PC-3 (cell line): ENCODE results near the gene CENPT. TPM values are rescaled to one million over a fixed set of nuclear protein-coding genes. Genes with fewer than 3 reads are reported as not detected.

ENCODE experiments used
- ATAC-seq: fragments of 200-7000 bp; cut with Tn5 transposase; 2 replicates; pipeline ENCODE4 v1.9.1; 2020; ENCODE audit warnings: mild to moderate bottlenecking, moderate library complexity
- BruUV-seq: library from RNA; stranded (reverse); fragments of 400-500 nt; replicated peaks from 2 replicates; lab custom pipeline; 2021; lab: Mats Ljungman, UMichigan
- CTCF ChIA-PET: fragments of 300-600 bp; sonication (Branson Sonifier 250); formaldehyde crosslinking; loops from one replicate; lab custom pipeline; 2022; ENCODE audit warnings: antibody characterized with exemption; lab: Charles Lee
- POLR2A ChIA-PET: fragments of 300-600 bp; sonication (Branson Sonifier 250); formaldehyde crosslinking; loops from one replicate; lab custom pipeline; 2022; ENCODE audit warnings: antibody characterized with exemption; ENCODE audit not compliant: unreplicated experiment; lab: Charles Lee
- DNase-seq: peaks from one replicate; pipeline ENCODE4 v3.0.0-alpha.2; 2015
- H2AFZ ChIP-seq: fragments of 300-600 bp; sonication (generic); 2 replicates; pipeline ENCODE4 v1.6.0; 2016; ENCODE audit warnings: antibody characterized with exemption, low read length
- H3F3A ChIP-seq: fragments of 300-600 bp; sonication (generic); one replicate; pipeline ENCODE4 v1.6.0; 2017; ENCODE audit warnings: antibody characterized with exemption, low read length, control low read depth, mild to moderate bottlenecking; ENCODE audit not compliant: unreplicated experiment
- H3K27ac ChIP-seq: fragments of 300-600 bp; sonication (generic); 2 replicates; pipeline ENCODE4 v1.5.1; 2016; ENCODE audit warnings: mild to moderate bottlenecking, low read length
- H3K27me3 ChIP-seq: fragments of 300-600 bp; sonication (generic); 2 replicates; pipeline ENCODE4 v1.6.1; 2016; ENCODE audit warnings: low read length, mixed read lengths
- H3K36me3 ChIP-seq: fragments of 300-600 bp; sonication (generic); 2 replicates; pipeline ENCODE4 v1.6.1; 2016; ENCODE audit warnings: low read depth, mixed run types, low read length, mixed read lengths
- H3K4me1 ChIP-seq: fragments of 300-600 bp; sonication (generic); 2 replicates; pipeline ENCODE4 v1.5.1; 2016; ENCODE audit warnings: low read length; ENCODE audit not compliant: insufficient read depth
- H3K4me2 ChIP-seq: fragments of 300-600 bp; sonication (generic); 2 replicates; pipeline ENCODE4 v1.6.0; 2016; ENCODE audit warnings: low read length
- H3K4me3 ChIP-seq: fragments of 300-600 bp; sonication (generic); 2 replicates; pipeline ENCODE4 v1.5.1; 2016; ENCODE audit warnings: mild to moderate bottlenecking, low read length, mixed read lengths
- H3K79me2 ChIP-seq: fragments of 300-600 bp; sonication (generic); 2 replicates; pipeline ENCODE4 v1.6.1; 2017; ENCODE audit warnings: low read length, mixed read lengths
- H3K9ac ChIP-seq: fragments of 300-600 bp; sonication (generic); 2 replicates; pipeline ENCODE4 v1.6.0; 2016; ENCODE audit warnings: mild to moderate bottlenecking, low read length
- H3K9me2 ChIP-seq: fragments of 300-600 bp; sonication (generic); replicated peaks from 2 replicates; pipeline ENCODE4 v1.6.1; 2016; ENCODE audit warnings: mixed run types, low read length, mixed read lengths
- H3K9me3 ChIP-seq: fragments of 300-600 bp; sonication (generic); 2 replicates; pipeline ENCODE4 v1.6.1; 2016; ENCODE audit warnings: low read length, mixed read lengths
- H4K20me1 ChIP-seq: fragments of 300-600 bp; sonication (generic); 2 replicates; pipeline ENCODE4 v1.6.1; 2016; ENCODE audit warnings: low read length, mixed read lengths
- CTCF ChIP-seq: fragments of 300-600 bp; sonication (generic); conservative IDR thresholded peaks from 2 replicates; pipeline ENCODE4 v1.5.1; 2017; ENCODE audit warnings: antibody characterized with exemption, low read depth, mild to moderate bottlenecking, low read length
- EZH2 ChIP-seq: fragments of 300-600 bp; sonication (generic); IDR thresholded peaks from one replicate; pipeline ENCODE4 v1.6.1; 2017; ENCODE audit warnings: antibody characterized with exemption, mild to moderate bottlenecking, low read length; ENCODE audit not compliant: unreplicated experiment
- EZH2phosphoT487 ChIP-seq: fragments of 300-600 bp; sonication (generic); IDR thresholded peaks from 2 replicates; pipeline ENCODE4 v1.6.1; 2018; ENCODE audit warnings: mild to moderate bottlenecking, antibody characterized with exemption, low read length, borderline replicate concordance
- intact Hi-C: fragments of 100-400 bp; cut with micrococcal nuclease; formaldehyde crosslinking; loops from 2 replicates; pipeline ENCODE4 v1.9.0; 2023
- total RNA-seq: library from RNA; depleted of rRNA; stranded (reverse); fragments of >200 nt; gene quantifications from 2 replicates; pipeline ENCODE4 v1.2.3, GENCODE V29; 2014

The CENPT gene
- total RNA-seq, 1 experiment from 2014 or later: 35.1 TPM

- Histone ChIP-seq H3F3A (no peaks in the 10 kb centered on the region), H3K36me3 (peaks cover 18% of the 10 kb centered on the region), H3K79me2 (peaks cover 22% of the 10 kb centered on the region), H3K27ac (no peak overlapping the region), H3K9ac (no peak overlapping the region), H3K9me2 (no peaks in the 10 kb centered on the region), H3K4me3 (no peak overlapping the region), H3K9me3 (no peaks in the 10 kb centered on the region), H3K4me2 (no peak overlapping the region), H3K4me1 (peaks cover 2% of the 10 kb centered on the region; the same call in 1 of the 2 replicates), H4K20me1 (0 out of 2 replicates have a peak, but pooled peaks cover 7% of the 10 kb centered on the region), H3K27me3 (no peaks in the 10 kb centered on the region), H2AFZ (no peak overlapping the region)
- intact Hi-C loops: no loop called here
- TF ChIP-seq EZH2 (no peak), EZH2phosphoT487 (no peak), CTCF (no peak)
- ChIA-PET CTCF (no interaction called here), POLR2A (no interaction called here)
- no TSS peak for BruUV-seq
- DNase-seq (no peak), ATAC-seq (no peak)
Observed at GRCh38 chr16:67879936-67880335, 32.4 kb upstream of the CENPT start.

DNA sequence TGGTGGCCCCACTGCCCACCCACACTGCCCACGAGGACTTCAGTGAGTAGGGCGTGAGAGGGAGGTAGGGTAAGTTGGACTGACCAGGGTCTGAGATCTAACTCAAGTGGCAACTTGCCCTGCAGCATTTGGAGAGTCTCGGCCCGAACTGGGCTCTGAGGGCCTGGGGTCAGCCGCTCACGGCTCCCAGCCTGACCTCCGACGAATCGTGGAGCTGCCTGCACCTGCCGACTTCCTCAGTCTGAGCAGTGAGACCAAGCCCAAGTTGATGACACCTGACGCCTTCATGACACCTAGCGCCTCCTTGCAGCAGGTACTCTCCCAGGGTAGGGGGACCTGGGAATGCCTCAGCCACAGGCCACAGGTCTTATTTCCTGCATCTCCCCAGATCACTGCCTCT lies 32.0 kb upstream of the CENPT start:
- H3K79me2 ChIP-seq: peaks cover 26% of the 10 kb centered on the region
- no peak overlapping the region for H2AFZ ChIP-seq
- intact Hi-C loops: no loop called here
- ATAC-seq: no peak
- POLR2A ChIA-PET: no interaction called here
- H3K27ac ChIP-seq: no peak overlapping the region
- no peaks in the 10 kb centered on the region for H3K9me2 ChIP-seq
- 0 out of 2 replicates have a peak, but pooled peaks cover 7% of the 10 kb centered on the region for H4K20me1 ChIP-seq
- no peaks in the 10 kb centered on the region for H3K9me3 ChIP-seq
- H3K9ac ChIP-seq: no peak overlapping the region
- no peak for DNase-seq
- no peaks in the 10 kb centered on the region for H3K27me3 ChIP-seq
- no peak for TF ChIP-seq EZH2
- TF ChIP-seq EZH2phosphoT487: no peak
- no peak for TF ChIP-seq CTCF
- H3K4me1 ChIP-seq: peaks cover 4% of the 10 kb centered on the region; the same call in 1 of the 2 replicates
- peaks cover 18% of the 10 kb centered on the region for H3K36me3 ChIP-seq
- H3K4me3 ChIP-seq: no peak overlapping the region
- no peaks in the 10 kb centered on the region for H3F3A ChIP-seq
- no TSS peak for BruUV-seq
- no peak overlapping the region for H3K4me2 ChIP-seq
- CTCF ChIA-PET: no interaction called here

- Histone ChIP-seq H3K4me2 (no peak overlapping the region), H3K9ac (no peak overlapping the region), H4K20me1 (peaks cover 13% of the 10 kb centered on the region), H3K79me2 (peaks cover 33% of the 10 kb centered on the region), H3K9me3 (no peaks in the 10 kb centered on the region), H3K4me3 (no peak overlapping the region), H3K4me1 (peaks cover 10% of the 10 kb centered on the region; the same call in 1 of the 2 replicates), H3K27ac (no peak overlapping the region), H3F3A (no peaks in the 10 kb centered on the region), H3K9me2 (no peaks in the 10 kb centered on the region), H3K27me3 (no peaks in the 10 kb centered on the region), H3K36me3 (peaks cover 14% of the 10 kb centered on the region), H2AFZ (no peak overlapping the region)
- no peak for TF ChIP-seq EZH2phosphoT487
- intact Hi-C loops: no loop called here
- no TSS peak for BruUV-seq
- ChIA-PET CTCF (interaction anchor here (0.5 kb wide), 1 partner anchor 34 kb away, joined by 6 read pairs; no protein-coding TSS in a partner anchor), POLR2A (no interaction called here)
- DNase-seq: no peak
- no peak for ATAC-seq
Observed at GRCh38 chr16:67878846-67879245, 31.4 kb upstream of the CENPT start.
